ENCODE data around the gene LHB. TPM values are rescaled to one million over a fixed set of nuclear protein-coding genes. Genes with fewer than 3 reads are reported as not detected.

LHB gene
- total RNA-seq, 2 experiments from 2014 or later = 0.63 to 0.88 TPM

- H3K27me3 Mint-ChIP-seq = no peaks in the 10 kb centered on the region
- no peaks in the 10 kb centered on the region for H3K9me3 Mint-ChIP-seq
- no peak overlapping the region for H3K4me3 Mint-ChIP-seq
- no peak overlapping the region for H3K27ac Mint-ChIP-seq
- no peak for DNase-seq
- peaks cover 6% of the 10 kb centered on the region for H3K4me1 Mint-ChIP-seq
- ChIA-PET POLR2A (interaction anchor here (2.3 kb wide), 1 partner anchor 11 kb away, joined by 12 read pairs; the partner anchor contains the start of genes GYS1 and RUVBL2), CTCF (interaction anchor here (1.1 to 4.3 kb wide), 3 partner anchors 11 to 194 kb away, joined by 4 to 51 read pairs (median 4); partner anchors contain the start of genes GYS1 and RUVBL2)
- H3K36me3 Mint-ChIP-seq (ENCODE audit: low read depth) = peaks cover 38% of the 10 kb centered on the region
Measured at GRCh38 chr19:48982280-48982679, 34.6 kb downstream of the LHB start.

DNA sequence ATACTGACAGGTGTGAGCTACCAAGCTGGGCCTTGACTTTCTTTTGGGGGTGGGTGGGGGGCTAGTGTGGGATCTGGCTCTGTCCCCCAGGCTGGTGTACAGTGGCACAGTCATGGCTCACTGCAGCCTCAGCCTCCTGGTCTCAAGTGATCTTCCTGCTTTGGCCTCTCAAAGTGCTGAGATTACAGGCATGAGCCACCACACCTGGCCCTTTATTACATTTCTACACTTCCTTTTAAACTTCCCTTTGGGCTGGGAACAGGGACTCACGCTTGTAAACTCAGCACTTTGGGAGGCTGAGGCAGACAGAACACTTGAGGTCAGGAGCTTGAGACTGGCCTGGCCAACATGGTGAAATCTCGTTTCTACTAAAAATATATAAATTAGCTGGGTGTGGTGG, 39.8 kb downstream of the LHB start:
- DNase-seq = no peak
- no peak overlapping the region for H3K4me3 Mint-ChIP-seq
- H3K4me1 Mint-ChIP-seq = peaks cover 6% of the 10 kb centered on the region
- no peak overlapping the region for H3K27ac Mint-ChIP-seq
- H3K27me3 Mint-ChIP-seq = no peaks in the 10 kb centered on the region
- ChIA-PET CTCF (interaction anchor here (1.1 to 11.4 kb wide), 4 partner anchors 16 to 189 kb away, joined by 3 to 103 read pairs (median 4); partner anchors contain the start of genes GYS1 and RUVBL2), POLR2A (interaction anchor here (1.0 to 2.2 kb wide), 5 partner anchors 8 to 23 kb away, joined by 3 to 11 read pairs (median 4); partner anchors contain the start of genes BAX, GYS1 and RUVBL2)
- peaks cover 30% of the 10 kb centered on the region for H3K36me3 Mint-ChIP-seq (ENCODE audit: low read depth)
- no peaks in the 10 kb centered on the region for H3K9me3 Mint-ChIP-seq

DNA sequence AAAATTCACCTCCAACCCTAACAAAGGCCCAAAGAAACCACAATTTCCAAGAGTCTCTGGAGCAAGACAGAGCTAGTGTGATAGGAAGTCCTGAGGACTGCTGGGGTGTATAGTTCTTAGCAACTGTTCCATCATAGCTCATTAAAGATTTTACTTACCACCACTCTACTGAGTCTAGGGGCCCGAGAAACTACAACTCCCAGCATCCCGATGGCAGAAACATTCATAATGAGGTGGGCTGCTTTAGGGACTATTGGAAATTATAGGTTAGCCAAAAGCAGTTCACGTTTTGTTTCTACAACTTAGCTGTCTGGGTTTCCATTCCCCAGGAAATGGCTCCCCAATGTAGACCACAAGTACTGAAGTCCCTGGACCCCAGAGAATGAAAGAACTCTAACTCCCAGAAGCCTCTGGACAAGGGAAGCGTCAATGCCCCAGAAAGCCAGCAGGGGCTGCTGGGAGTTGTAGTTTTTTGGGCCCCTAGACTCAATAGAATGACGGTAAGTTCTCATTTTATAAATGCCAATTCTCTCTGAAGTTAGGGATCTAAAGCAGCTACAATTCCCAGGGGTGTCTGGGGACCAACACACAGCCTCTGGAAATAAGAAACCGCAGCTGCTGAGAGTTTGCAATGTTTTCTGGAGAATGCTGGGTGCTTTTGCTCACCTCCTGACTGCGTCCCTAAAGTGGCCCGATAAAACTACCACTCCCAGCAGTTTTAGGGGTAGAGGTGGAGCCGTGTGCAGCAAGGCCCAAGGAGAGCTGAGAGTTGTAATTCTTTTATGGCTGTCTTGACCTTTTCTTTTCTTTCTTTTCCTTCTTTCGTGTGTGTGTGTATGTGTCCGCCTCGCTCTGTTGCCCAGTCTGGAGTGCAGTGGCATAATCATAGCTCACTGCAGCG, 40.7 kb downstream of the LHB start:
- H3K27me3 Mint-ChIP-seq = no peaks in the 10 kb centered on the region
- peaks cover 6% of the 10 kb centered on the region for H3K4me1 Mint-ChIP-seq
- H3K9me3 Mint-ChIP-seq = no peaks in the 10 kb centered on the region
- no peak overlapping the region for H3K4me3 Mint-ChIP-seq
- CTCF ChIA-PET = interaction anchor here (0.7 to 11.4 kb wide), 6 partner anchors 17 to 872 kb away, joined by 3 to 103 read pairs (median 4); partner anchors contain the start of genes GYS1 and RUVBL2
- H3K27ac Mint-ChIP-seq = no peak overlapping the region
- POLR2A ChIA-PET = interaction anchor here (0.7 to 2.2 kb wide), 8 partner anchors 9 to 76 kb away, joined by 3 to 11 read pairs (median 6); partner anchors contain the start of genes BAX, FTL, GYS1 and RUVBL2
- peak; percentile 48 for DNase-seq
- H3K36me3 Mint-ChIP-seq (ENCODE audit: low read depth) = peaks cover 22% of the 10 kb centered on the region

- ChIA-PET CTCF (interaction anchor here (0.5 to 11.4 kb wide), 30 partner anchors 9 to 325 kb away, joined by 3 to 103 read pairs (median 5); partner anchors contain the start of genes BAX, BCAT2, CA11 and DHDH), POLR2A (interaction anchor here (0.6 to 1.8 kb wide), 11 partner anchors 9 to 325 kb away, joined by 3 to 9 read pairs (median 5); partner anchors contain the start of genes BAX, CA11, GYS1 and PPP1R15A)
- H3K4me3 Mint-ChIP-seq = no peak overlapping the region
- peaks cover 41% of the 10 kb centered on the region for H3K36me3 Mint-ChIP-seq (ENCODE audit: low read depth)
- H3K9me3 Mint-ChIP-seq = no peaks in the 10 kb centered on the region
- DNase-seq = peak; percentile 81
- no peaks in the 10 kb centered on the region for H3K27me3 Mint-ChIP-seq
- no peak overlapping the region for H3K27ac Mint-ChIP-seq
- H3K4me1 Mint-ChIP-seq = peaks cover 27% of the 10 kb centered on the region
Measured at GRCh38 chr19:48970923-48971395, 45.9 kb downstream of the LHB start.

- H3K27ac Mint-ChIP-seq = no peak overlapping the region
- H3K9me3 Mint-ChIP-seq = no peaks in the 10 kb centered on the region
- H3K4me3 Mint-ChIP-seq = no peak overlapping the region
- peaks cover 47% of the 10 kb centered on the region for H3K36me3 Mint-ChIP-seq (ENCODE audit: low read depth)
- no peaks in the 10 kb centered on the region for H3K27me3 Mint-ChIP-seq
- ChIA-PET POLR2A (interaction anchor here (0.6 to 1.8 kb wide), 12 partner anchors 9 to 324 kb away, joined by 3 to 9 read pairs (median 4); partner anchors contain the start of genes BAX, CA11, GYS1 and PPP1R15A), CTCF (interaction anchor here (0.5 to 11.4 kb wide), 32 partner anchors 9 to 324 kb away, joined by 3 to 103 read pairs (median 4); partner anchors contain the start of genes BAX, BCAT2, CA11 and DHDH)
- peaks cover 30% of the 10 kb centered on the region for H3K4me1 Mint-ChIP-seq
- no peak for DNase-seq
Measured at GRCh38 chr19:48970139-48970766, 46.6 kb downstream of the LHB start.

GRCh38 chr19:48969276-48970138, 47.4 kb downstream of the LHB start:
- H3K27me3 Mint-ChIP-seq = no peaks in the 10 kb centered on the region
- POLR2A ChIA-PET = interaction anchor here (0.8 to 1.8 kb wide), 5 partner anchors 8 to 127 kb away, joined by 3 to 9 read pairs (median 5); partner anchors contain the start of genes GYS1 and PPP1R15A
- CTCF ChIA-PET = interaction anchor here (0.9 to 11.4 kb wide), 17 partner anchors 10 to 187 kb away, joined by 3 to 103 read pairs (median 6); partner anchors contain the start of genes BAX, GYS1, HSD17B14 and RUVBL2
- no peaks in the 10 kb centered on the region for H3K9me3 Mint-ChIP-seq
- H3K4me1 Mint-ChIP-seq = peaks cover 37% of the 10 kb centered on the region
- DNase-seq = no peak
- no peak overlapping the region for H3K27ac Mint-ChIP-seq
- H3K36me3 Mint-ChIP-seq (ENCODE audit: low read depth) = peaks cover 49% of the 10 kb centered on the region
- no peak overlapping the region for H3K4me3 Mint-ChIP-seq

DNA sequence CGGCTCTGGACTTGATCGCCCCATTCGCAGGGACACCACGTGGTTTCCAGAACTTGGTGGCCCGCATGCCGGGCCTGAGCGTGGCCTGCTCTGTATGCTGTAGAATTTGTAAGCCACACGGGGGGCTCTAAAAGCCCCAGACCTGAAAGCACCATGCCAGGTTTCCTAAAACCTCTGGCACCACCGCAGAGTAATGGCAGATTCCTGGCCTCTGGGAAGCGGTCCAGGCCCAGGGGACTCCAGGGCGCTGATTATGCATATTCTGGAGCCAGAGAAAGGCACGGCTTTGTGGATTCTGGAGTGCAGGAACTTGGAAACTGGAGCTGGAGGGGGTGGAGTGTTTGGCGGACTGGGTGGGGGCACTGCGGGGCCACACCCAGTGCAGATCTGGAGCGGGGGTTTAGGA, 48.1 kb downstream of the LHB start:
- Mint-ChIP-seq H3K9me3 (no peaks in the 10 kb centered on the region), H3K36me3 (ENCODE audit: low read depth) (peaks cover 53% of the 10 kb centered on the region), H3K4me1 (peaks cover 44% of the 10 kb centered on the region), H3K27me3 (no peaks in the 10 kb centered on the region), H3K4me3 (no peak overlapping the region), H3K27ac (no peak overlapping the region)
- ChIA-PET CTCF (interaction anchor here (3.6 kb wide), 1 partner anchor 25 kb away, joined by 28 read pairs; the partner anchor contains the start of genes GYS1 and RUVBL2), POLR2A (interaction anchor here (0.8 to 2.0 kb wide), 2 partner anchors 24 to 96 kb away, joined by 4 read pairs; partner anchors contain the start of genes GYS1 and PPP1R15A)
- no peak for DNase-seq

DNA sequence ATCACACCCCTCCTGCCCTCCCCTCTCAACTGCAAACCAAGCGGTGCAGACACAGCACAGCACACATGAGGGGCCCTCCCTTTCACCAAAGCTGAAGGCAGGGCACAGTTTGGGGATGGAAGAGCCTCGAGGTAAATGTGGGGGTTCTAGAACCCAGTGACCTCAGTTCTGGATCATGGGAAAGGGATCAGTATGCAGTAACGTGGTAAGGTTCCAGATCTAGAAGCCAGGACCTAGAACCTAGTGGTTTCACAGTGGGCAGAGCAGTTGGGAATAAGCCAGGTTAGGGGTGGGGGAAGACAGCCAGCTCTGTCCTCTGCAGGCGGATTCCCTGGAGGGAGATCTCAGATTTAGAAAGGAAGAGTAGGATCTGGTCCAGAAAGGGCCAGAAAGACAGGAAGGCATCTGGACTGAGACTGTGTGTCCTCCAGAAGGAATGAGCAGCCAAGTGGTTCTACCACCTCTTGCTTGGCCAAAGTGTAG, 48.7 kb downstream of the LHB start:
- Mint-ChIP-seq H3K4me1 (peaks cover 49% of the 10 kb centered on the region), H3K27me3 (no peaks in the 10 kb centered on the region), H3K36me3 (ENCODE audit: low read depth) (peaks cover 53% of the 10 kb centered on the region), H3K27ac (peak overlapping the region; percentile 11), H3K9me3 (no peaks in the 10 kb centered on the region), H3K4me3 (no peak overlapping the region)
- POLR2A ChIA-PET = interaction anchor here (1.1 to 4.8 kb wide), 5 partner anchors 9 to 96 kb away, joined by 3 to 31 read pairs (median 9); partner anchors contain the start of genes GYS1, NUCB1, PPP1R15A and RUVBL2
- no peak for DNase-seq
- CTCF ChIA-PET = interaction anchor here (1.2 to 3.6 kb wide), 3 partner anchors 26 to 173 kb away, joined by 4 to 28 read pairs (median 5); partner anchors contain the start of genes GYS1 and RUVBL2

- H3K27ac Mint-ChIP-seq = no peak overlapping the region
- H3K4me1 Mint-ChIP-seq = peaks cover 56% of the 10 kb centered on the region
- H3K27me3 Mint-ChIP-seq = no peaks in the 10 kb centered on the region
- peaks cover 49% of the 10 kb centered on the region for H3K36me3 Mint-ChIP-seq (ENCODE audit: low read depth)
- DNase-seq = no peak
- H3K9me3 Mint-ChIP-seq = no peaks in the 10 kb centered on the region
- ChIA-PET POLR2A (interaction anchor here (1.1 to 4.8 kb wide), 5 partner anchors 9 to 95 kb away, joined by 3 to 31 read pairs (median 9); partner anchors contain the start of genes GYS1, NUCB1, PPP1R15A and RUVBL2), CTCF (interaction anchor here (1.2 to 3.6 kb wide), 5 partner anchors 26 to 180 kb away, joined by 4 to 28 read pairs (median 5); partner anchors contain the start of genes GYS1 and RUVBL2)
- H3K4me3 Mint-ChIP-seq = peak overlapping the region; percentile 92
Measured at GRCh38 chr19:48967346-48968178, 49.3 kb downstream of the LHB start.

DNA sequence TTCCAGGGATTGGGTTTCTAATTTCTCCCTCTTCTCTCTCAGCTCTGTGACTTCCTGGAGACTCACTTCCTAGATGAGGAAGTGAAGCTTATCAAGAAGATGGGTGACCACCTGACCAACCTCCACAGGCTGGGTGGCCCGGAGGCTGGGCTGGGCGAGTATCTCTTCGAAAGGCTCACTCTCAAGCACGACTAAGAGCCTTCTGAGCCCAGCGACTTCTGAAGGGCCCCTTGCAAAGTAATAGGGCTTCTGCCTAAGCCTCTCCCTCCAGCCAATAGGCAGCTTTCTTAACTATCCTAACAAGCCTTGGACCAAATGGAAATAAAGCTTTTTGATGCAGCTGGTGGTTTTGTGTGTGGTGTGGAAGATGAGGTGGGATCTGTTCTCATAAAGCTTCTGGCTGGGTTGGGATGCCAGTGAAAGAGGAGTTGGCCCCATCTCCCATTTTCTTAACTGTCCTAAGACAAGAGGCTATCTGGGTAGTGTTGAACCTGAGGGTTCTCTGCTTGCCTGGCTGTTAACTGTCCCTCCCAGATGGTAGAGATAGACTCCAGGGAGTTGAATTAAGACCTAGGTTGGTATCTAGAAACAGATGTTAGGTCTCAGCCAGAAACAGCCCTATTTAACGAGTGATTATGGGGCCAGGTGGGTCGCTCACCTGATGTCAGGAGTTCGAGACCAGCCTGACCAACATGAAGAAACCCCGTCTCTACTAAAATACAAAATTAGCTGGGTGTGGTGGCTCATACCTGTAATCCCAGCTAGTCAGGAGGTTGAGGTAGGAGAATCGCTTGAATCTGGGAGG, 50.1 kb downstream of the LHB start:
- Mint-ChIP-seq H3K4me3 (peak overlapping the region; percentile 92), H3K36me3 (ENCODE audit: low read depth) (peaks cover 56% of the 10 kb centered on the region), H3K27ac (peak overlapping the region; percentile 94), H3K4me1 (peaks cover 64% of the 10 kb centered on the region), H3K9me3 (no peaks in the 10 kb centered on the region), H3K27me3 (no peaks in the 10 kb centered on the region)
- DNase-seq = no peak
- ChIA-PET POLR2A (interaction anchor here (0.8 to 4.8 kb wide), 14 partner anchors 9 to 321 kb away, joined by 3 to 53 read pairs (median 6); partner anchors contain the start of genes BAX, CA11, GYS1 and NUCB1), CTCF (interaction anchor here (0.9 to 3.6 kb wide), 9 partner anchors 13 to 179 kb away, joined by 4 to 28 read pairs (median 5); partner anchors contain the start of genes BAX, GYS1, PPP1R15A and RUVBL2)

Data from activated CD4-positive, alpha-beta memory T cell treated with anti-CD3 and anti-CD28 coated beads, Interleukin-2, amount 10 ng/mL, durations not matched to agents 7 days and 5 days (primary cell).